HepG2 (cell line): ENCODE results near the gene TMBIM1. TPM values are rescaled to one million over a fixed set of nuclear protein-coding genes. Genes with fewer than 3 reads are reported as not detected.
A peak's percentile ranks its signal among the peaks of the same experiment; 100 is the strongest.

ENCODE experiments used
- NFIC ChIP-seq: IDR thresholded peaks from 2 replicates; pipeline ENCODE4 v1.6.1; 2012; ENCODE audit warnings: mild to moderate bottlenecking, low read length, inconsistent platforms
- PTBP1 ChIP-seq: fragments of 200-400 bp; formaldehyde crosslinking; IDR thresholded peaks from 2 replicates; pipeline ENCODE4 v1.6.1; 2018; ENCODE audit warnings: low read length, low read depth; ENCODE audit not compliant: poor library complexity, severe bottlenecking
- SNAPC2 ChIP-seq: sonication (generic); formaldehyde crosslinking; IDR thresholded peaks from 2 replicates; pipeline ENCODE4 v1.8.1; 2022; ENCODE audit warnings: mild to moderate bottlenecking, missing genetic modification reagents
- TEAD3 ChIP-seq: optimal IDR thresholded peaks from 2 replicates; pipeline ENCODE3; 2016; ENCODE audit warnings: borderline replicate concordance
- YEATS2 ChIP-seq: sonication (generic); formaldehyde crosslinking; IDR thresholded peaks from 2 replicates; pipeline ENCODE4 v1.4.0; 2020; ENCODE audit warnings: missing genetic modification reagents, borderline replicate concordance
- ZNF230 ChIP-seq: sonication (generic); formaldehyde crosslinking; IDR thresholded peaks from 2 replicates; pipeline ENCODE4 v1.4.0; 2020; ENCODE audit warnings: mild to moderate bottlenecking, missing genetic modification reagents
- ZNF431 ChIP-seq: sonication (generic); formaldehyde crosslinking; IDR thresholded peaks from 2 replicates; pipeline ENCODE4 v1.9.0; 2022; ENCODE audit warnings: missing genetic modification reagents, low read depth, mild to moderate bottlenecking, borderline replicate concordance
- ZNF660 ChIP-seq: sonication (generic); formaldehyde crosslinking; IDR thresholded peaks from 2 replicates; pipeline ENCODE4 v1.5.1; 2020; ENCODE audit warnings: mild to moderate bottlenecking, low read depth, missing genetic modification reagents, borderline replicate concordance
- ZNF749 ChIP-seq: sonication (generic); formaldehyde crosslinking; IDR thresholded peaks from 2 replicates; pipeline ENCODE4 v1.8.0; 2022; ENCODE audit warnings: mild to moderate bottlenecking, missing genetic modification reagents, moderate library complexity, borderline replicate concordance
- ZNF777 ChIP-seq: sonication (generic); formaldehyde crosslinking; IDR thresholded peaks from 2 replicates; pipeline ENCODE4 v1.4.0; 2020; ENCODE audit warnings: missing genetic modification reagents
- ZNF788 ChIP-seq: sonication (generic); formaldehyde crosslinking; IDR thresholded peaks from 2 replicates; pipeline ENCODE4 v1.5.0; 2020; ENCODE audit warnings: mild to moderate bottlenecking, missing genetic modification reagents, borderline replicate concordance
- polyA plus RNA-seq, 8 experiments: library from polyadenylated mRNA; depleted of rRNA in 3 of 8; stranded (reverse) in 7 of 8; unstranded in 1 of 8; fragments of >200 nt; fragmentation: Illumina TruSeq in 4 of 8; extraction: Trizol in 4 of 8; gene quantifications; 2 replicates each; pipeline versions ENCODE4 v1.2.1 to v1.2.3, GENCODE V29; 2011 to 2016; ENCODE audit warnings: low read depth in 4 of 8, missing spikeins in 1 of 8, mixed read lengths in 1 of 8; ENCODE audit not compliant: insufficient read depth in 1 of 8
- total RNA-seq, 5 experiments: library from RNA; depleted of rRNA; stranded (reverse); fragments of >200 nt; fragmentation: Illumina TruSeq; extraction: Trizol; gene quantifications; 2 replicates each; pipeline ENCODE4 v1.2.3, GENCODE V29; 2016; ENCODE audit warnings: low read depth in 1 of 5
- TF ChIP-seq, protein P1 (sequence below): sonication (generic); formaldehyde crosslinking; IDR thresholded peaks from 2 replicates; pipeline ENCODE4 v1.4.0; 2020; ENCODE audit warnings: missing genetic modification reagents
- TF ChIP-seq, protein P2 (sequence below): sonication (generic); formaldehyde crosslinking; IDR thresholded peaks from 2 replicates; pipeline ENCODE4 v1.4.0; 2020; ENCODE audit warnings: missing genetic modification reagents, borderline replicate concordance
- TF ChIP-seq, protein P3 (sequence below): sonication (generic); formaldehyde crosslinking; IDR thresholded peaks from 2 replicates; pipeline ENCODE4 v1.4.0; 2020; ENCODE audit warnings: missing genetic modification reagents
- TF ChIP-seq, protein P4 (sequence below): sonication (generic); formaldehyde crosslinking; IDR thresholded peaks from 2 replicates; pipeline ENCODE4 v1.8.0; 2022; ENCODE audit warnings: mild to moderate bottlenecking, missing genetic modification reagents
- TF ChIP-seq, protein P5 (sequence below): sonication (generic); formaldehyde crosslinking; IDR thresholded peaks from 2 replicates; pipeline ENCODE4 v1.5.0; 2020; ENCODE audit warnings: missing genetic modification reagents

Gene TMBIM1
- total and polyA plus RNA-seq, 2 of the 13 experiments (the other 11 are each of a cell fraction or from before 2014, with no cell fraction given), result 127 to 139 TPM

DNA sequence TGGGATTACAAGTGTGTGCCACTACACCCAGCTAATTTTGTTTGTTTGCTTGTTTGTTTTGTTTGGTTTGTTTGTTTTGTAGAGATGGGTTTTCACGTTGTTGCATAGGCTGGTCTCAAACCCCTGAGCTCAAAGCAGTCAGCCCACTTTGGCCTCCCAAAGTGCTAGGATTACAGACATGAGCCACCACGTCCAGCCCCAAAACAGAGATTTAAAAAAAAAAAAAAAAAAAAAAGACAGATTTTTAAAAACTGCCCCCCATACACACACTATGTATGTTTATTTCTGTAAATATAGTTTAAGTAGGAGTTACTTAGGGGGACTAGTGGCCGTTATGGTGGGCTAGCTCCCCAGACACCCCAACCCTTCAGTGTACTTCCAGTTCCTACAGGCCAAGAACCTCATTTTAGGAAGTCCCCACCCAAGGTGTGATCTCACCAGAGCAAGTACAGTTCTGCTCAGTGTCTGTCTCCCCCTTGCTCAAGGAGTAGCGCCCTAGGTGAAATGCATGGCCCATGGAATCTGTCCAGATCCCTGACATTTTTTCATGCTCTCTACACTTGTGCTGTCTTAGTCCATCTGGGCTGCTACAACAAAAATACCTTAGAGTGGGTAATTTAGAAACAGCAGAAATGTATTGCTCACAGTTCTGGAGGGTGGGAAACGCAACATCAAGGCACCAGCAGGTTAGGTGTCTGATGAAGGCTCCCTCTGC lies 1.6 kb upstream of the TMBIM1 start (continued):
- TF ChIP-seq, protein P1, sequence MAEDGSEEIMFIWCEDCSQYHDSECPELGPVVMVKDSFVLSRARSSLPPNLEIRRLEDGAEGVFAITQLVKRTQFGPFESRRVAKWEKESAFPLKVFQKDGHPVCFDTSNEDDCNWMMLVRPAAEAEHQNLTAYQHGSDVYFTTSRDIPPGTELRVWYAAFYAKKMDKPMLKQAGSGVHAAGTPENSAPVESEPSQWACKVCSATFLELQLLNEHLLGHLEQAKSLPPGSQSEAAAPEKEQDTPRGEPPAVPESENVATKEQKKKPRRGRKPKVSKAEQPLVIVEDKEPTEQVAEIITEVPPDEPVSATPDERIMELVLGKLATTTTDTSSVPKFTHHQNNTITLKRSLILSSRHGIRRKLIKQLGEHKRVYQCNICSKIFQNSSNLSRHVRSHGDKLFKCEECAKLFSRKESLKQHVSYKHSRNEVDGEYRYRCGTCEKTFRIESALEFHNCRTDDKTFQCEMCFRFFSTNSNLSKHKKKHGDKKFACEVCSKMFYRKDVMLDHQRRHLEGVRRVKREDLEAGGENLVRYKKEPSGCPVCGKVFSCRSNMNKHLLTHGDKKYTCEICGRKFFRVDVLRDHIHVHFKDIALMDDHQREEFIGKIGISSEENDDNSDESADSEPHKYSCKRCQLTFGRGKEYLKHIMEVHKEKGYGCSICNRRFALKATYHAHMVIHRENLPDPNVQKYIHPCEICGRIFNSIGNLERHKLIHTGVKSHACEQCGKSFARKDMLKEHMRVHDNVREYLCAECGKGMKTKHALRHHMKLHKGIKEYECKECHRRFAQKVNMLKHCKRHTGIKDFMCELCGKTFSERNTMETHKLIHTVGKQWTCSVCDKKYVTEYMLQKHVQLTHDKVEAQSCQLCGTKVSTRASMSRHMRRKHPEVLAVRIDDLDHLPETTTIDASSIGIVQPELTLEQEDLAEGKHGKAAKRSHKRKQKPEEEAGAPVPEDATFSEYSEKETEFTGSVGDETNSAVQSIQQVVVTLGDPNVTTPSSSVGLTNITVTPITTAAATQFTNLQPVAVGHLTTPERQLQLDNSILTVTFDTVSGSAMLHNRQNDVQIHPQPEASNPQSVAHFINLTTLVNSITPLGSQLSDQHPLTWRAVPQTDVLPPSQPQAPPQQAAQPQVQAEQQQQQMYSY, result 0 out of 2 replicates have a peak, but pooled peaks have one; percentile 4
- TF ChIP-seq ZNF431, result no peak
- TF ChIP-seq ZNF660, result no peak
- peak; percentile 25 for TF ChIP-seq TEAD3 (CRISPR knock-in tag)
- TF ChIP-seq, protein P2, sequence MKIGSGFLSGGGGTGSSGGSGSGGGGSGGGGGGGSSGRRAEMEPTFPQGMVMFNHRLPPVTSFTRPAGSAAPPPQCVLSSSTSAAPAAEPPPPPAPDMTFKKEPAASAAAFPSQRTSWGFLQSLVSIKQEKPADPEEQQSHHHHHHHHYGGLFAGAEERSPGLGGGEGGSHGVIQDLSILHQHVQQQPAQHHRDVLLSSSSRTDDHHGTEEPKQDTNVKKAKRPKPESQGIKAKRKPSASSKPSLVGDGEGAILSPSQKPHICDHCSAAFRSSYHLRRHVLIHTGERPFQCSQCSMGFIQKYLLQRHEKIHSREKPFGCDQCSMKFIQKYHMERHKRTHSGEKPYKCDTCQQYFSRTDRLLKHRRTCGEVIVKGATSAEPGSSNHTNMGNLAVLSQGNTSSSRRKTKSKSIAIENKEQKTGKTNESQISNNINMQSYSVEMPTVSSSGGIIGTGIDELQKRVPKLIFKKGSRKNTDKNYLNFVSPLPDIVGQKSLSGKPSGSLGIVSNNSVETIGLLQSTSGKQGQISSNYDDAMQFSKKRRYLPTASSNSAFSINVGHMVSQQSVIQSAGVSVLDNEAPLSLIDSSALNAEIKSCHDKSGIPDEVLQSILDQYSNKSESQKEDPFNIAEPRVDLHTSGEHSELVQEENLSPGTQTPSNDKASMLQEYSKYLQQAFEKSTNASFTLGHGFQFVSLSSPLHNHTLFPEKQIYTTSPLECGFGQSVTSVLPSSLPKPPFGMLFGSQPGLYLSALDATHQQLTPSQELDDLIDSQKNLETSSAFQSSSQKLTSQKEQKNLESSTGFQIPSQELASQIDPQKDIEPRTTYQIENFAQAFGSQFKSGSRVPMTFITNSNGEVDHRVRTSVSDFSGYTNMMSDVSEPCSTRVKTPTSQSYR (CRISPR knock-in tag), result no peak
- TF ChIP-seq ZNF230 (CRISPR knock-in tag), result no peak
- TF ChIP-seq ZNF788 (CRISPR knock-in tag), result no peak
- no peak for TF ChIP-seq SNAPC2 (CRISPR knock-in tag)
- 0 out of 2 replicates have a peak, but pooled peaks have one; percentile 3 for TF ChIP-seq ZNF777
- TF ChIP-seq PTBP1, result no peak
- no peak for TF ChIP-seq YEATS2
- TF ChIP-seq, protein P3, sequence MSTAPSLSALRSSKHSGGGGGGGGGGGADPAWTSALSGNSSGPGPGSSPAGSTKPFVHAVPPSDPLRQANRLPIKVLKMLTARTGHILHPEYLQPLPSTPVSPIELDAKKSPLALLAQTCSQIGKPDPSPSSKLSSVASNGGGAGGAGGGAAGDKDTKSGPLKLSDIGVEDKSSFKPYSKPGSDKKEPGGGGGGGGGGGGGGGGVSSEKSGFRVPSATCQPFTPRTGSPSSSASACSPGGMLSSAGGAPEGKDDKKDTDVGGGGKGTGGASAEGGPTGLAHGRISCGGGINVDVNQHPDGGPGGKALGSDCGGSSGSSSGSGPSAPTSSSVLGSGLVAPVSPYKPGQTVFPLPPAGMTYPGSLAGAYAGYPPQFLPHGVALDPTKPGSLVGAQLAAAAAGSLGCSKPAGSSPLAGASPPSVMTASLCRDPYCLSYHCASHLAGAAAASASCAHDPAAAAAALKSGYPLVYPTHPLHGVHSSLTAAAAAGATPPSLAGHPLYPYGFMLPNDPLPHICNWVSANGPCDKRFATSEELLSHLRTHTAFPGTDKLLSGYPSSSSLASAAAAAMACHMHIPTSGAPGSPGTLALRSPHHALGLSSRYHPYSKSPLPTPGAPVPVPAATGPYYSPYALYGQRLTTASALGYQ (CRISPR knock-in tag), result peak; percentile 29; the same call in 1 of the 2 replicates
- TF ChIP-seq, protein P4, sequence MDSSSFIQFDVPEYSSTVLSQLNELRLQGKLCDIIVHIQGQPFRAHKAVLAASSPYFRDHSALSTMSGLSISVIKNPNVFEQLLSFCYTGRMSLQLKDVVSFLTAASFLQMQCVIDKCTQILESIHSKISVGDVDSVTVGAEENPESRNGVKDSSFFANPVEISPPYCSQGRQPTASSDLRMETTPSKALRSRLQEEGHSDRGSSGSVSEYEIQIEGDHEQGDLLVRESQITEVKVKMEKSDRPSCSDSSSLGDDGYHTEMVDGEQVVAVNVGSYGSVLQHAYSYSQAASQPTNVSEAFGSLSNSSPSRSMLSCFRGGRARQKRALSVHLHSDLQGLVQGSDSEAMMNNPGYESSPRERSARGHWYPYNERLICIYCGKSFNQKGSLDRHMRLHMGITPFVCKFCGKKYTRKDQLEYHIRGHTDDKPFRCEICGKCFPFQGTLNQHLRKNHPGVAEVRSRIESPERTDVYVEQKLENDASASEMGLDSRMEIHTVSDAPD (CRISPR knock-in tag), result no peak
- TF ChIP-seq, protein P5, sequence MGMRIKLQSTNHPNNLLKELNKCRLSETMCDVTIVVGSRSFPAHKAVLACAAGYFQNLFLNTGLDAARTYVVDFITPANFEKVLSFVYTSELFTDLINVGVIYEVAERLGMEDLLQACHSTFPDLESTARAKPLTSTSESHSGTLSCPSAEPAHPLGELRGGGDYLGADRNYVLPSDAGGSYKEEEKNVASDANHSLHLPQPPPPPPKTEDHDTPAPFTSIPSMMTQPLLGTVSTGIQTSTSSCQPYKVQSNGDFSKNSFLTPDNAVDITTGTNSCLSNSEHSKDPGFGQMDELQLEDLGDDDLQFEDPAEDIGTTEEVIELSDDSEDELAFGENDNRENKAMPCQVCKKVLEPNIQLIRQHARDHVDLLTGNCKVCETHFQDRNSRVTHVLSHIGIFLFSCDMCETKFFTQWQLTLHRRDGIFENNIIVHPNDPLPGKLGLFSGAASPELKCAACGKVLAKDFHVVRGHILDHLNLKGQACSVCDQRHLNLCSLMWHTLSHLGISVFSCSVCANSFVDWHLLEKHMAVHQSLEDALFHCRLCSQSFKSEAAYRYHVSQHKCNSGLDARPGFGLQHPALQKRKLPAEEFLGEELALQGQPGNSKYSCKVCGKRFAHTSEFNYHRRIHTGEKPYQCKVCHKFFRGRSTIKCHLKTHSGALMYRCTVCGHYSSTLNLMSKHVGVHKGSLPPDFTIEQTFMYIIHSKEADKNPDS (CRISPR knock-in tag), result 0 out of 2 replicates have a peak, but pooled peaks have one; percentile 63
- no peak for TF ChIP-seq ZNF749 (CRISPR knock-in tag)
- no peak for TF ChIP-seq NFIC
